Endometrial microvascular endothelial cells (primary cell): ENCODE data around the gene IRF3. TPM values are rescaled to one million over a fixed set of nuclear protein-coding genes. Genes with fewer than 3 reads are reported as not detected.

Experiments
- in situ Hi-C: cut with HindIII; loops from 2 replicates; pipeline ENCODE4 v1.10.0; 2017; ENCODE audit warnings: low sequenced_read_pairs, low pct_unique_long_range_greater_than_20kb; ENCODE audit errors: inconsistent ontology term
- total RNA-seq: library from RNA; depleted of rRNA; stranded (reverse); fragments of >200 nt; gene quantifications from one replicate; pipeline ENCODE4 v1.2.3, GENCODE V29; 2015; ENCODE audit errors: inconsistent ontology term

The IRF3 gene, protein sequence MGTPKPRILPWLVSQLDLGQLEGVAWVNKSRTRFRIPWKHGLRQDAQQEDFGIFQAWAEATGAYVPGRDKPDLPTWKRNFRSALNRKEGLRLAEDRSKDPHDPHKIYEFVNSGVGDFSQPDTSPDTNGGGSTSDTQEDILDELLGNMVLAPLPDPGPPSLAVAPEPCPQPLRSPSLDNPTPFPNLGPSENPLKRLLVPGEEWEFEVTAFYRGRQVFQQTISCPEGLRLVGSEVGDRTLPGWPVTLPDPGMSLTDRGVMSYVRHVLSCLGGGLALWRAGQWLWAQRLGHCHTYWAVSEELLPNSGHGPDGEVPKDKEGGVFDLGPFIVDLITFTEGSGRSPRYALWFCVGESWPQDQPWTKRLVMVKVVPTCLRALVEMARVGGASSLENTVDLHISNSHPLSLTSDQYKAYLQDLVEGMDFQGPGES
- total RNA-seq = 81.9 TPM

DNA sequence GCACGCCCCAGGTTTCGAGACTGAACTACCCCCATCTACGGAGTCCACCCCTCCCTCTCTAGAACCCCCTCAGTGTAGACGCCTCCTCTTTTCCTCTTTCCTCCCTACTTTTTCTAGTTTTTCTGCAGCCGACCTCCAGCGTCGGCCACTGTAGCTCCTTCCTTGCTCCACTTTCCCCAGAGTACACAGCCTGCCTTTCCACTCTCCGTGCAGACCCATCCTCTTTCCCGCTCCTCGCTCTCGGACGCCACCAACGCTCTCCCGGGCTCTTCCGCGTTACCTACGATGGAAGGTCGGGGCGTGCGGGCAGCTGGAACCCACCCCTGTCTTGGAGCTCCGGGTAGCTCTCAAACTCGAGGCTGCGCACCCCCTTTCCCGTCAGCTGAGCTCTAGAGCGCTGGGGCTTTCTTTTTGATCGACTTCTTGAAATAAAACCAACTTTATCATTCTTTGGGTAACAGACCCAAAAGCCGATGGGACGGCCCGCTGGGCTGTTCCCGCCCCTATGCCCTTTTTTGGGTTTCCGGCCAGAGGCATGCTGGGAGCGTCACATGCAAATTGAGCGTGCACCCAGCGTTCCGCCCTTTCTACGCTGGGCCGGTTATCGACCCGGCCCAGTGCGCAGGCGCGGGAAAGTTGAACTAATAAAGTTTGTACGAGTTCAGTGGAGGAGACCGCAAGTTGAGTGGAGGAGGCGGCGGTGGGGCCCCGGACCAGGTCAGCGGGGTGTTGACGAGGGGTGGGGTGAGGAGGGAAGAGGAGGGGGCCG lies at the start of gene IRF3, which contains the start of gene BCL2L12:
Gene IRF3 (minus strand): TSS at position 507 of the 769 bp plus-strand sequence. CDS start 1,019 bp downstream, outside the sequence.
Gene BCL2L12 (plus strand): TSS at position 583 of the 769 bp plus-strand sequence. CDS start 760 bp downstream, outside the sequence.
- in situ Hi-C loops = no loop called here

DNA sequence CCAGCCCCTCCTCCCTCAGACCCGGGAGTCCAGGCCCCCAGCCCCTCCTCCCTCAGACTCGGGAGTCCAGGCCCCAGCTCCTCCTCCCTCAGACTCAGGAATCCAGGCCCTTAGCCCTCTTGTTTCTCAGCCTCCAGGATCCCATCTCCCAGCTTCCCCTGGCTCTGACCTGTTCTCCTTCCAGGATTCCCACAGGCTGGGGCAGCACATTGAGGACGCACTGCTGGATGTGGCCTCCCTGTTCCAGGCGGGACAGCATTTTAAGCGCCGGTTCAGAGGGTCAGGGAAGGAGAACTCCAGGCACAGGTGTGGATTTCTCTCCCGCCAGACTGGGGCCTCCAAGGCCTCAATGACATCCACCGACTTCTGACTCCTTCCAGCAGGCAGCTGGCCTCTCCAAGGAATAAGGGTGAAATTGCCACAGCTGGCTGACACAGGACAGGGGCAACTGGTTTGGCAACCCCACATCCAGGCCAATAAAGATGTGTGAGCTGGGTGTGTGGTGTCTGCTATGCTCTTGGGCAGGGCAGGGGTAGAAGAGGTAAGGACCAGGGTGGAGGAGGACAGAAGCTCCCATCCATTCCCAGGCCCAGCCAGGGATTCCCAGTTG lies 47.7 kb upstream of the IRF3 start:
- in situ Hi-C loops = no loop called here

DNA sequence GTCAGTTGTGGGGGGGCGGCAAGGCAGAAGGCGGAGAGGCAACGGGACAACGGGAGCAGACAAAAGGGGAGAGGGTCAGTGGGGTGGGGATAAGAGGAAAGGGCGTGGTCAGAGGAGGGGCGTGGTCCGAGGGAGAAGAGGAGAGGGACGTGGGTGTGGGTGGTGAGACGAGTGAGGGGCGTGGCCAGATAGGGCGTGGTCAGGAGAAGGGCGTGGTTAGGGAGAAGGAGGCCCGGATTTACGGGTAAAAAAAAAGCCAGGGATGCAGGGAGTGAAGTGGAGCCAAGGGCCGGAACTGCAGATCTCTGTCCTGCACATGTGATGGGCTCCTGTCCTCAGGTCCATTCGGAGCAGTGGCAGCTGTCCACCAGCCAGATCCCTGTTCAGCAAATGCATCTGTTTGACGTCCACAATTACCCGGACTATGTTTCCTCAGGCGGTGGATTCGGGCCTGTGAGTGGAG lies 46.8 kb upstream of the IRF3 start:
- in situ Hi-C loops = no loop called here

- in situ Hi-C loops = no loop called here
Observed at GRCh38 chr19:49710372-49710951, 44.8 kb upstream of the IRF3 start.

DNA sequence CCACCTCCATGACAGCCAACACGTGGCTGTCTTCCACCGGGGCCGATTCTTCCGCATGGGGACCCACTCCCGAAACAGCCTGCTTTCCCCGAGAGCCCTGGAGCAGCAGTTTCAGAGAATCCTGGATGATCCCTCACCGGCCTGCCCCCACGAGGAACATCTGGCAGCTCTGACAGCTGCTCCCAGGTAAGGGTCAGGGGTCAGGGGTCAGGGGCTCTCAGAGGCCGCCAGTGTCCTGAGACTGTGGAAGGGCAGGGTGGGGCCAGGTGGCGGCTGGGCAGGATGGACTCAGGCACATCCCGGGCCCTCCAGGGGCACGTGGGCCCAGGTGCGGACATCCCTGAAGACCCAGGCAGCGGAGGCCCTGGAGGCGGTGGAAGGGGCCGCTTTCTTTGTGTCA lies 40.3 kb upstream of the IRF3 start:
- in situ Hi-C loops = no loop called here

DNA sequence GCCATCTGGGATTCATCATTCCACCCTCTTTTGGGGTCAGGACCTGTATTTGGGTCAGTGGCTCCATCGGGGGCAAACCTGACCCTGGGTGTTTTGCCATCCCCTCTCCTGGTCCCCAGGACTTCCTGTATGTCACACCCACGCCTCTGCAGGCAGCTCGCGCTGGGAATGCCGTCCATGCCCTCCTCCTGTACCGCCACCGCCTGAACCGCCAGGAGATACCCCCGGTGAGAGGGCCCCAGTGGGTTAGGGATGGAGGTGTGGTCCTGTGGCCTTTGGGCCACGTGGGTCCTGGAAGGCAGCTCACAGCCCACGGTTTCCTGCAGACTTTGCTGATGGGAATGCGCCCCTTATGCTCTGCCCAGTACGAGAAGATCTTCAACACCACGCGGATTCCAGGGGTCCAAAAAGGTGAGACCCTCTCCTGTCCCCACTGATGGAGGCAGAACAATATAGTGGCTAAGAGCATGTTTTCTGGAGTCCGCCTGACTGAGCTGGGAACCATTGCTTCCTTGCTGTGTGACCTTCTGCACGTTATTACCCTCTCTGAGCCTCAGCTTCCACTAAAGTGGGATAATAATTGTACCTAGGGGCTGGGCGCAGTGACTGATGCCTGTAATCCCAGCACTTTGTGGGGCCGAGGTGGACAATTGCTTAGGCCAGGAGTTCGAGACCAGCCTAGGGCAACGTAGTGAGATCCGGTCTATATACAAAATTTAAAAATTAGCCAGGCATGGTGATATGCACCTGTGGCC lies 39.4 kb upstream of the IRF3 start:
- in situ Hi-C loops = no loop called here

DNA sequence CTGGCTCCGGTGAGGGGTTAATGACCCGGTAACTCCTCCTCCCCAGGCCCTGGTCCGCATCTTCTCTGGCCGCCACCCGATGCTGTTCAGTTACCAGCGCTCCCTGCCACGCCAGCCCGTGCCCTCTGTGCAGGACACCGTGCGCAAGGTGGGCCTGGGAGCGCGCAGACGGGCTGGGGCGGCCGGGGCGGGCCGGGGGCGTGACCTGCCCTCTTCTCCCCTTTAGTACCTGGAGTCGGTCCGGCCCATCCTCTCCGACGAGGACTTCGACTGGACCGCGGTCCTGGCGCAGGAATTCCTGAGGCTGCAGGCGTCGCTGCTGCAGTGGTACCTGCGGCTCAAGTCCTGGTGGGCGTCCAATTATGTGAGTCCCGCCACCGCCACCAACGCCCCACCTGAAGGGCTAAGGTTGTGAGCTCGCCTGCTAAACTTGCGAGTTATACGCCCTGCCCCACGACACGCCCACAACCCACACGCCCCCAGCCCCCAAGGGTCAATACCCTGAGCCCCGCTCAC lies 35.7 kb upstream of the IRF3 start:
- in situ Hi-C loops = no loop called here

GRCh38 chr19:49700563-49700962 lies 34.9 kb upstream of the IRF3 start:
- in situ Hi-C loops = no loop called here

- in situ Hi-C loops = no loop called here
Observed at GRCh38 chr19:49699364-49699763, 33.7 kb upstream of the IRF3 start.

DNA sequence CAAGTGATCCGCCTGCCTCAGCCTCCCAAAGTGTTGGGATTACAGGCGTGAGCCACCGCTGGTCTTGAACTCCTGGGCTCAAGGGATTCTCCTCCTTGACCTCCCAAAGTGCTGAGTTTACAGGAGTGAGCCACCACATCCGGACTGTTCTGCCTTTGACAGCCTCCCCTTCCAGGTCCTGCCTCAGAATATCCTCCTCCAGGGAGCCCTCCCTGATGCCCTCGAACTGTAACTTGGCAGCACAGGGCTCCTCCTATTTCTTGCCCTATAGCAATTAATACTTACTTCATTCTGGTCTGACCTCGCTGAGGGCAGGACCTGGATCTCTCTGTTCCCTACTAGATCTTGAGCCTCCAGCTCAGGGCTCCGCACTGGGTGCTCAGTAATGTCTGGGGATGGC lies 31.2 kb upstream of the IRF3 start:
- in situ Hi-C loops = no loop called here

- in situ Hi-C loops = no loop called here
Observed at GRCh38 chr19:49696115-49696514, 30.5 kb upstream of the IRF3 start.

DNA sequence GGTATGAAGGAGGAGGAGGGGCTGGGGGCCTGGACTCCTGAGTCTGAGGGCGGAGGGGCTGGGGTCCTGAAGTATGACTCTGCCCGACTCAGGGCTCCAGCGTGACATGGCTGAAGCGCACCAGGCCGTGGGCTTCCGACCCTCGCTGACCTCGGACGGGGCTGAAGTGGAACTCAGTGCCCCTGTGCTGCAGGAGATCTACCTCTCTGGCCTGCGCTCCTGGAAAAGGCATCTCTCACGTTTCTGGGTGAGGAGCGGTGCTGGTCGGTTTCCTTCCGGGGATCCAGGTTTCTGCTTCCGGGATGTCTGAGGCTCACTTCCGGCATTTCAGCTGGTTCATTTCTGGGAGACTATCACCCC lies 26.5 kb upstream of the IRF3 start:
- in situ Hi-C loops = no loop called here

DNA sequence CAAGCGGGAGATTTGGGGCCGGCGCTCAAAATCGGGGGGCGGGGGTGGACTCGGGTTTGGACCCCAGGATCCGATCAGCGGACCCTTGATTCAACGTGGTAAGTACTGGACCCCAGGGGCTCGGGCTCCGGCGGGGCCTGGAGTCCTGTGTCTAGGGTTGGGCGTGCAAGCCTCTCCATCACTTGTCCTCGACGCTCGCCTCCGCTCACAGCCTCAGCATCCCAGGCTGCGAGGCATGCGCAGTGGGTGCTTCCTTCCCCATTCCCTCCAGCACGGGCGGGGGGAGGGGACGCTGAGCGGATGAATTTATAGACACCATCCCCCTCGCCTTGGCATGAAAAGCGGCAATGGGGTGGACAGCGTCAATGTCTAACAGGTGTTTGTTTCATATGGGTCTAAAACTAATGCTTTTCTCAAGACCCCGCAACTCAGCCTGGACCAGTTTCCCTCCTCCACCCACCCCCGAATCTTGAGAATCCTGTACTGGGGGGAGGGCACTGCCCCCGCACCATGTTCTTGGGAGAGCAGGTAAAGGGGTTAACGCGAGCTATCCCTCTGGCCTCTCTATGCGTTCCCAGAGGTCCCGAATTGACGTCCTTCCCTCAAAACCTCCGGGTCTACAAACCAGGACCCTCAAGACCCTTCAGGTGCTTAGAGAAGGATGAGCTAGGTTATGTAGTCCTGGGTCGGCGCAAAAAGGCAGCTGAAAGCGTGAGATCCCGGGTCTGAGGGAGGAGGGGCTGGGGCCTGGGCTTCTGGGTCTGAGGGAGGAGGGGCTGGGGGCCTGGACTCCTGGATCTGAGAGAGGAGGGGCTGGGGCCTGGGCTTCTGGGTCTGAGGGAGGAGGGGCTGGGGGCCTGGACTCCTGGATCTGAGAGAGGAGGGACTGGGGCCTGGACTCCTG lies 25.8 kb upstream of the IRF3 start:
- in situ Hi-C loops = no loop called here

GRCh38 chr19:49690656-49691242 lies 25.1 kb upstream of the IRF3 start, which contains the start of gene CPT1C:
CPT1C (plus strand) TSS chr19:49691116; CDS start chr19:49692253, 1,137 bp downstream.
- in situ Hi-C loops = no loop called here

GRCh38 chr19:49690079-49690655 lies 24.5 kb upstream of the IRF3 start:
- in situ Hi-C loops = no loop called here
